UCSD-AML1 (cell line): Measurements from ENCODE around the gene COL9A3.

ENCODE experiments used
- DNase-seq: peaks from one replicate; lab custom pipeline; 2025; ENCODE audit not compliant: unreplicated experiment; lab: John Stamatoyannopoulos, UW

The COL9A3 gene

GRCh38 chr20:62876902-62877816 is 60.3 kb downstream of the COL9A3 start:
- DNase-seq, result no peak

- DNase-seq, result no peak
These were observed 61.6 kb downstream of the COL9A3 start for GRCh38 chr20:62878244-62879038.

GRCh38 chr20:62879275-62880146 is 62.7 kb downstream of the COL9A3 start:
- DNase-seq, result no peak

GRCh38 chr20:62880147-62880934 is 63.5 kb downstream of the COL9A3 start:
- DNase-seq, result no peak

GRCh38 chr20:62880935-62881661 is 64.2 kb downstream of the COL9A3 start:
- DNase-seq, result no peak

- no peak for DNase-seq
These were observed 65.0 kb downstream of the COL9A3 start for GRCh38 chr20:62881662-62882395.

- DNase-seq, result no peak
These were observed 65.6 kb downstream of the COL9A3 start for GRCh38 chr20:62882426-62882825.

- DNase-seq, result no peak
These were observed 67.7 kb downstream of the COL9A3 start for GRCh38 chr20:62884556-62884955.

- DNase-seq, result no peak
These were observed 68.4 kb downstream of the COL9A3 start for GRCh38 chr20:62885046-62885895.

- DNase-seq, result no peak
These were observed 69.3 kb downstream of the COL9A3 start for GRCh38 chr20:62885896-62886708.

- no peak for DNase-seq
These were observed 69.8 kb downstream of the COL9A3 start for GRCh38 chr20:62886709-62887058.

GRCh38 chr20:62887152-62887859 is 70.5 kb downstream of the COL9A3 start:
- DNase-seq, result no peak

- DNase-seq, result no peak
These were observed 71.0 kb downstream of the COL9A3 start for GRCh38 chr20:62887860-62888239.

GRCh38 chr20:62888406-62888805 is 71.6 kb downstream of the COL9A3 start:
- DNase-seq, result no peak

- DNase-seq, result no peak
These were observed 72.1 kb downstream of the COL9A3 start for GRCh38 chr20:62888910-62889309.

GRCh38 chr20:62889411-62889810 is 72.6 kb downstream of the COL9A3 start:
- no peak for DNase-seq

- DNase-seq, result no peak
These were observed 73.0 kb downstream of the COL9A3 start for GRCh38 chr20:62889871-62890270.
